H1 (cell line): Measurements from ENCODE around the gene PTPRD. TPM values are rescaled to one million over a fixed set of nuclear protein-coding genes. Genes with fewer than 3 reads are reported as not detected.

Experiments
- SP2 ChIP-seq: IDR thresholded peaks from 2 replicates; pipeline ENCODE4 v1.6.1; 2012; ENCODE audit warnings: mild to moderate bottlenecking, low read length, inconsistent platforms
- polyA plus RNA-seq, 7 experiments: library from polyadenylated mRNA; depleted of rRNA in 3 of 7; stranded (reverse) in 5 of 7; unstranded in 2 of 7; fragments of >200 nt in 5 of 7; fragments of 200-250 nt in 2 of 7; gene quantifications; 1 replicate in 5 of 7; 2 replicates in 1 of 7; 4 replicates in 1 of 7; pipeline versions ENCODE4 v1.2.1 to v1.2.3, GENCODE V29; 2011 to 2013; ENCODE audit warnings: missing spikeins in 2 of 7, mixed read lengths in 2 of 7
- total RNA-seq: library from RNA; stranded (reverse); fragmentation: NEBNext Ultra II Directional; extraction: Animal tissue kit (Norgen Biotek cat#: 25700); gene quantifications from 2 replicates; pipeline ENCODE4 v1.2.1, GENCODE V29; 2021

PTPRD gene
- total and polyA plus RNA-seq, 2 of the 8 experiments (the other 6 are each of a cell fraction or from before 2014, with no cell fraction given) = 17.2 to 77.0 TPM

GRCh38 chr9:8388132-8388531 lies 2224.7 kb downstream of the PTPRD start (continued):
- TF ChIP-seq SP2 = no peak
